ENCODE measurements around the gene PRKCE. TPM values are rescaled to one million over a fixed set of nuclear protein-coding genes. Genes with fewer than 3 reads are reported as not detected.

Gene PRKCE
- total and polyA plus RNA-seq, 2 donors (not counting 1 experiment from before 2014, with no cell fraction given): 14.1 to 19.0 TPM

- Histone ChIP-seq H3K27ac (ENCODE audit: insufficient read depth, low read length) (no peak overlapping the region), H3K4me2 (ENCODE audit: extremely low read depth, insufficient read depth, low read length) (no peak overlapping the region), H3K9ac (ENCODE audit: insufficient read depth, low read length) (no peak overlapping the region), H3K9me3 (ENCODE audit: control insufficient read depth, insufficient read depth, low read depth, low read length) (no peaks in the 10 kb centered on the region), H3K4me3 (replicated peaks in 1 of 4; ENCODE audit: control extremely low read depth in 1 of 4, insufficient read depth in 1 of 4, low read depth in 3 of 4, low read length in 4 of 4) (no peak overlapping the region), H2AFZ (ENCODE audit: low read length) (no peak overlapping the region), H3K27me3 (ENCODE audit: control insufficient read depth, insufficient read depth, low read length) (no peaks in the 10 kb centered on the region), H3K4me1 (ENCODE audit: control insufficient read depth, extremely low read depth, insufficient read depth, low read length) (peaks cover 4% of the 10 kb centered on the region), H3K36me3 (ENCODE audit: control insufficient read depth, insufficient read depth, low read length) (no peaks in the 10 kb centered on the region), H3K79me2 (ENCODE audit: control insufficient read depth, insufficient read depth, low read length) (no peaks in the 10 kb centered on the region), H4K20me1 (ENCODE audit: control insufficient read depth, extremely low read depth, insufficient read depth, low read length) (no peaks in the 10 kb centered on the region)
- TF ChIP-seq EZH2 (IDR thresholded peaks at IDR 0.05; ENCODE audit: low read length, missing control alignments): no peak
- TF ChIP-seq CTCF (conservative IDR thresholded peaks at IDR 0.05 in 1 of 2, IDR thresholded peaks at IDR 0.05 in 1 of 2; ENCODE audit: low read depth in 1 of 2, low read length in 2 of 2): no peak
- peak in 1 of 2 donors; percentile 58 for DNase-seq (ENCODE audit: low read depth in 2 of 2)
Observed at GRCh38 chr2:46157966-46158310, 506.5 kb downstream of the PRKCE start.

GRCh38 chr2:46158661-46159060 is 507.2 kb downstream of the PRKCE start:
- no peak overlapping the region for H2AFZ ChIP-seq (ENCODE audit: low read length)
- H3K27me3 ChIP-seq (ENCODE audit: control insufficient read depth, insufficient read depth, low read length): no peaks in the 10 kb centered on the region
- H3K4me3 ChIP-seq (replicated peaks in 1 of 4; ENCODE audit: control extremely low read depth in 1 of 4, insufficient read depth in 1 of 4, low read depth in 3 of 4, low read length in 4 of 4): no peak overlapping the region
- TF ChIP-seq EZH2 (IDR thresholded peaks at IDR 0.05; ENCODE audit: low read length, missing control alignments) (no peak), CTCF (conservative IDR thresholded peaks at IDR 0.05 in 1 of 2, IDR thresholded peaks at IDR 0.05 in 1 of 2; ENCODE audit: low read depth in 1 of 2, low read length in 2 of 2) (no peak)
- H3K27ac ChIP-seq (ENCODE audit: insufficient read depth, low read length): no peak overlapping the region
- no peaks in the 10 kb centered on the region for H4K20me1 ChIP-seq (ENCODE audit: control insufficient read depth, extremely low read depth, insufficient read depth, low read length)
- H3K36me3 ChIP-seq (ENCODE audit: control insufficient read depth, insufficient read depth, low read length): no peaks in the 10 kb centered on the region
- DNase-seq (ENCODE audit: low read depth in 2 of 2): no peak
- H3K9ac ChIP-seq (ENCODE audit: insufficient read depth, low read length): no peak overlapping the region
- H3K79me2 ChIP-seq (ENCODE audit: control insufficient read depth, insufficient read depth, low read length): no peaks in the 10 kb centered on the region
- H3K4me2 ChIP-seq (ENCODE audit: extremely low read depth, insufficient read depth, low read length): no peak overlapping the region
- H3K4me1 ChIP-seq (ENCODE audit: control insufficient read depth, extremely low read depth, insufficient read depth, low read length): peaks cover 4% of the 10 kb centered on the region
- H3K9me3 ChIP-seq (ENCODE audit: control insufficient read depth, insufficient read depth, low read depth, low read length): no peaks in the 10 kb centered on the region

GRCh38 chr2:46160326-46160725 is 508.9 kb downstream of the PRKCE start:
- H3K9ac ChIP-seq (ENCODE audit: insufficient read depth, low read length): no peak overlapping the region
- TF ChIP-seq CTCF (conservative IDR thresholded peaks at IDR 0.05 in 1 of 2, IDR thresholded peaks at IDR 0.05 in 1 of 2; ENCODE audit: low read depth in 1 of 2, low read length in 2 of 2): no peak
- no peak for TF ChIP-seq EZH2 (IDR thresholded peaks at IDR 0.05; ENCODE audit: low read length, missing control alignments)
- H3K4me1 ChIP-seq (ENCODE audit: control insufficient read depth, extremely low read depth, insufficient read depth, low read length): peaks cover 16% of the 10 kb centered on the region
- H2AFZ ChIP-seq (ENCODE audit: low read length): no peak overlapping the region
- no peaks in the 10 kb centered on the region for H3K9me3 ChIP-seq (ENCODE audit: control insufficient read depth, insufficient read depth, low read depth, low read length)
- H3K36me3 ChIP-seq (ENCODE audit: control insufficient read depth, insufficient read depth, low read length): no peaks in the 10 kb centered on the region
- no peaks in the 10 kb centered on the region for H4K20me1 ChIP-seq (ENCODE audit: control insufficient read depth, extremely low read depth, insufficient read depth, low read length)
- H3K27ac ChIP-seq (ENCODE audit: insufficient read depth, low read length): no peak overlapping the region
- no peak for DNase-seq (ENCODE audit: low read depth in 2 of 2)
- H3K4me2 ChIP-seq (ENCODE audit: extremely low read depth, insufficient read depth, low read length): no peak overlapping the region
- H3K27me3 ChIP-seq (ENCODE audit: control insufficient read depth, insufficient read depth, low read length): no peaks in the 10 kb centered on the region
- no peaks in the 10 kb centered on the region for H3K79me2 ChIP-seq (ENCODE audit: control insufficient read depth, insufficient read depth, low read length)
- no peak overlapping the region for H3K4me3 ChIP-seq (replicated peaks in 1 of 4; ENCODE audit: control extremely low read depth in 1 of 4, insufficient read depth in 1 of 4, low read depth in 3 of 4, low read length in 4 of 4)

All from fibroblast of lung (primary cell).